CD4-positive, alpha-beta T cell treated with Interleukin-4 for 1 hour (primary cell): ENCODE results near the gene CELA3B.
"Not testable (repeated sequence)": the region's sequence is repeated elsewhere in the genome, so short reads cannot be mapped to it uniquely, and the experiment has no call there.

Experiments used
- DNase-seq, 2 donors: peaks; one replicate each; pipeline ENCODE4 v3.0.0-alpha.2; 2020 to 2022

CELA3B gene

DNA sequence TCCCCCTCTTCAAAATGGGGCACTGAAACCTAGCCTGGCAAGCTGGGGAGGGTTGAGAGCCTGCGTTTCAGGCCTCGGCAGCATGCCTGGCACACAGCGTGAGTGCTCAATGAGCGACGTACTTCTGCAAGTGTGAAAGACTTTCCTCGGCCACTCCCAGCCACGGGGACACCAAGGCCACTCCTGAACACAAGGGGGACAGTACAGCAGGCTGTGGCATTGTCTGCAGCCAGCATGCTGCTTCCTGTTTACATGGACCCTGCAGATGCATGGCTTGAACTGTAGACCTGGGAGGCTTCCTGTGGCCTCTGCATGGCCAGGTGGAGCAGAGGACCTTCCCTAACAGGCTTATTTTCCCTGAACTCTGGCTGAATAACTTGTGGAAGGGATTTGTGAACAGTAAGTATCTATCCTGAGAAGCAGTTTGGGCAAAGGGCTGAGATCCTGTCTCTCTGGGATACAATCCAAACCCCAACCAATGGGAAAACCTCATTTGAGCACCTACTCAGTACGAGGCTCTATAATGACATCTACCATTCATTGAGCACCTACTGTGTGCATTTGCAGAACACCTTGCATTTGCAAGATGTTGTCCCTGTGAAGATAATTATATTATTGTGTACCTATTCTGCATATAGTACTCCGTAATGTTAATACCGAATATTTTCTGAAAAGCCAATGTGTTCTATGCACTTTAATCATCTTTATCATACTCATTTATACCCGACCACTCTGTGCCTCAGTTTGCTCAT is 29.8 kb upstream of the CELA3B start:
- DNase-seq, result no peak

GRCh38 chr1:21950734-21951133 is 26.1 kb upstream of the CELA3B start:
- DNase-seq, result no peak

GRCh38 chr1:21951226-21951870 is 25.5 kb upstream of the CELA3B start:
- DNase-seq, result no peak

GRCh38 chr1:21952786-21953520 is 23.9 kb upstream of the CELA3B start:
- DNase-seq, result no peak

GRCh38 chr1:21955058-21955457 is 21.8 kb upstream of the CELA3B start:
- no peak for DNase-seq

- no peak for DNase-seq
Measured at GRCh38 chr1:21955501-21956281, 21.1 kb upstream of the CELA3B start.

- DNase-seq, result peak; percentile 76 to 77
Measured at GRCh38 chr1:21956720-21957552, 19.9 kb upstream of the CELA3B start.

- no peak for DNase-seq
Measured at GRCh38 chr1:21961337-21961736, 15.5 kb upstream of the CELA3B start.

DNA sequence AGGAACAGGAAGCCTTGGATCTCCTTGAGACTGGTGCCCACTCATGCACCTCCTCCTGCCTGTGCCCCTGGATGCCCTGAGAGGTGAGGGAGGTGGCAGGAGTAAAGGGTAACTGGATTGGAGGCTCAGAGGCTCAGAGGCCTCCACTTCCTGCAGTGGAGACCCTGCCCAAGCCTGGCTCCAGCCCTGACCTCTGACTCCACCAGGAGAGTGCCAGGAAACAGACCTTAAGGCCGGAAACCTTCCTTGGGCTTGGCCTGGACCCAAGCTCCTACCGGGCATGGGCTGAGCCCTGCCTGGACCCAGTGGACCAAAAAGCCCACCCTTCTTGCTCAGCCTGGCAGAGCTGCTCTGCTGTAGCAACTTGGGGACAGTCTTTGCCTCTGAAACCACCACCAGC is 15.0 kb upstream of the CELA3B start:
- no peak for DNase-seq

- DNase-seq, result peak; percentile 80 to 82
Measured at GRCh38 chr1:21963477-21964217, 13.2 kb upstream of the CELA3B start.

DNA sequence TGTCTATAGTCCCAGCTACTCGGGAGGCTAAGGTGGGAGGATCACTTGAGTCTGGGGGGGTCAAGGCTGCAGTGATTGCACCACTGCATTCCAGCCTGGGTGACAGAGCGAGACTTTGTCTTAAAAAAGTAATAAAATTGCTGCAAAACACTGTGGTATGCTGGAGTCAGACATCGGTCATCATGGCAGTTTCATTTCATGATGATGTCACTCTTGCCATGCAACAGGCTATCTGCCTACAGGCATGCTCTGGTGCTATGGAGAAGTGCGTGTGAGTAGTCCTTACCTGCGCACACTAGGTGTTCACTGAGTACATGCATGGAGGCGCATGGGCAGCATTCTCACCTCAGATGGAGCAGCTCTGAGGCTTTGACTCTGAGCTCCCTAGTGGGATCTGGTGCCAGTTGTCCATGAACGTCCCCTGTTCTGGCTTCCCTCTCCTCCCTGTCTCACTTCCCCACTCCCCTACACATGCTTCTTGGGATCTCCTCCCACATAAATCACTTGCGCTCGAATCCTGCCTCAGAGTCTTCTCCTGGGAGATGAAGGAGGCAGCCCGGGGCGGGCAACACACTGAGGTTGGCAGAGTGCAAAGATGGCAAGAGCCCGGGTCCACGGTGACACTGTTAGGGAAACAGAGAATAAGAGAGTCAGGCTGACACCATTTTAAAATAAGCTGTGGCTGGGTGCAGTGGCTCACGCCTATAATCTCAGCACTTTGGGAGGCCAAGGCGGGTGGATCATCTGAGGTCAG is 10.4 kb upstream of the CELA3B start:
- DNase-seq, result no peak

- DNase-seq, result not testable (repeated sequence)
Measured at GRCh38 chr1:21967216-21967615, 9.6 kb upstream of the CELA3B start.

DNA sequence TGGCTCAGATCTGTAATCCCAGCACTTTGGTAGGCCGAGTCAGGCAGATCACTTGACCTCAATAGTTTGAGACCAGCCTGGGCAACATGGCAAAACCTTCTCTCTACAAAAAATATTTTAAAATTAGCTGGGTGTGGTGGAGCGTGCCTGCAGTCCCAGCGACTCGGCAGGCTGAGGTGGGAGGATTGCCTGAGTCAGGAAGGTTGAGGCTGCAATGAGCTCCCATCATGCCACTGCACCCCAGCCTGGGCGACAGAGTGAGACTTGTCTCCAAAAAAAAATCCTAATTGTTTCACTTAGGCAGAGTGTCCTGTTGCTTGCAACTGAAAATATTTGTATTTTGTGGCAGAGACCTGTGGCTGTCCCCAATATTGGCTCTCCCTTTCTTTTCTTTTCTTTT is 7.8 kb upstream of the CELA3B start:
- DNase-seq, result not testable (repeated sequence)

DNA sequence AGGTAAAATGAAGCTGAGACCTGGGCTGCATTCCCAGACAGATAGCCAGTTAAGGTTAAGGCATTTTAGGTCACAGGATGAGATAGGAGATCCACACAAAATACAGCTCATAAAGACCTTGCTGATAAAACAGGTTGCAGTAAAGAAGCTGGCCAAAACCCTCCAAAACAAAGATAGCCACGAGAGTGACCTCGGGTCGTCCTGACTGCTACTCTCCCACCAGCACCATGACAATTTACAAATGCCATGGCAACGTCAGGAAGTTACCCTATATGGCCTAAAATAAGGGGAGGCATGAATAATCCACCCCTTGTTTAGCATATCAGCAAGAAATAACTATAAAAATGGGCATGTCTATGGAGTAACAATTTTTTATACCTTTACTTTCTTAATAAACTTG is 6.3 kb upstream of the CELA3B start:
- DNase-seq, result not testable (repeated sequence)

DNA sequence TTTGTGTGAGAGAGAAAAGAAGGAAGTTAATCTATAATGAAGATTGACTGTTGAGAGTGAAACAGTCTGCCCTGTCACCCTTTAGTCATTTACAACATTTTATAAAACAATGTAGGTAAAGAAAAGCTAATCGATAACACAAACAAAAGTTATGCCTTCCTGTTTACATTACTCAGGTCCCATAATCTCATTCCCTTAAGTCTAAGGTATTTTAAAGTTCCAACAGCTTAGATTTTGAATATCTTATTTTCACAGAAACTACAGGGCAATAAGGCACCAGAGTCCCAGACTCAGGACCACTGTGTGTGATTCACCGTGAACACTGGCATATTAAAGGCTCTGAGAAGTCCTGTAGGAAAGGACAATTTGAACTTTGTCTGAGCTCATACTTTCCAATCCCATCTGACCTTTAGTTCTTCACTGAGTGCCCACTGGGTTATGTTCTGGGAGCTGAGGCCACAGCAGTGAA is 3.8 kb upstream of the CELA3B start:
- not testable (repeated sequence) for DNase-seq

DNA sequence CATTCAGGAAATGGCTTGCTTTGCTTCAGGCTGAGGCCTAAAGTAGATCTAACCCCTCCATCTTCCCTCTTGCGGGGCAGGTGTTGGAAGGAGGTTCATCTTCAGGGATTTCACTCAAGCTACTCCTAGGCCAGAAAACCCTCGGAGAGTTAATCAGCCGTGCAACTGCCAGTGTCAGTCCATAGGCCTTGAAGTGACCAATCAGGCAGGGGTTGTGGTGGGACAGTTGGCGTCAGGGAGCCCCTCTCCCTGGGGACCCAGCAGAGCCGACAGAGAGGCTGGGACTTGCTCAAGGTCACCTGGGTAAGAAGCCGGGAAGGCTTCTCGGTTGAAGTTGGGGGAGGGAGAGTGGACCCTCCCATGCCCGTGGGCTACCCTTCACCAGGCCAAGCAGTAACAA is 2.9 kb upstream of the CELA3B start:
- not testable (repeated sequence) for DNase-seq

- not testable (repeated sequence) for DNase-seq
Measured at GRCh38 chr1:21974699-21975098, 2.1 kb upstream of the CELA3B start.

- DNase-seq, result not testable (repeated sequence)
Measured at GRCh38 chr1:21975296-21975695, 1.5 kb upstream of the CELA3B start.

DNA sequence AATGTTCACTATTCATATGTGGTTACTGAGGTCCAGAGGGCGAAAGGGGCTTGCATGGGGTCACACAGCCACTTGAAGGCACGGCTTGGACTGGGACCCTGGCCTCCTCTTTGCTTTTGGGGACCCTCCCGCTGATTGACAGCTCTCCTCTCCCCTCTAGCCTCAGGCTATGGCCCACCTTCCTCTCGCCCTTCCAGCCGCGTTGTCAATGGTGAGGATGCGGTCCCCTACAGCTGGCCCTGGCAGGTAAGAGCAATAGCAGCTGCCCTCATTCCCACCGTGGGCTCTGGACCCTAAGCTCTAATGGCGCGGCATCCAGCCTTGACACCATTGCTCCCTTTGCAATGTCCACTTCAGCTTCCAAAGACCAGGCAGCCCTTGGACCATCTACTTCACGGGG is 1.4 kb downstream of the CELA3B start:
- not testable (repeated sequence) for DNase-seq

GRCh38 chr1:21980515-21981220 is 3.8 kb downstream of the CELA3B start:
- DNase-seq, result not testable (repeated sequence)
